NCI-H1105 (cell line): ENCODE measurements around the gene RAF1.
"Not testable (repeated sequence)": the region's sequence is repeated elsewhere in the genome, so short reads cannot be mapped to it uniquely, and the experiment has no call there.

ENCODE experiments used
- DNase-seq: peaks from one replicate; lab custom pipeline; 2025; lab: John Stamatoyannopoulos, UW

Gene RAF1

DNA sequence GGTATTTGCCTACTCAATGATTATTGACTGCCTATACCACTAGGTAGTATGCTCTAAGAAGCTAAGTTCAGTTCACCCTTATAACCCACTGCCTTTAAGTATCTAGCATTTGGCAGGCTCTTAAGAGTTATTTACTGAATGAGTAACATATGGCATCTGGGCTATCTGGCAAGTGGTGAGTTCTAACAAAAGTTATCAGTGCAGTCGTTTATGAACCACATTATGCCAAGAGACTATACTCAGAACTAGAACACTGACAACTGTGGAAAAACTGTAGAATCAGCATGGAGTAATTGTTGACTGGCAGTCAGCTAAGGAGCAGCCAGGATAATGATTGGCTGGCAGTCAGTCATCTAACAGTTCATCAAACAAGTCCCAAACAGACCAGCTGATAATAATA is 25.8 kb downstream of the RAF1 start:
- no peak for DNase-seq

DNA sequence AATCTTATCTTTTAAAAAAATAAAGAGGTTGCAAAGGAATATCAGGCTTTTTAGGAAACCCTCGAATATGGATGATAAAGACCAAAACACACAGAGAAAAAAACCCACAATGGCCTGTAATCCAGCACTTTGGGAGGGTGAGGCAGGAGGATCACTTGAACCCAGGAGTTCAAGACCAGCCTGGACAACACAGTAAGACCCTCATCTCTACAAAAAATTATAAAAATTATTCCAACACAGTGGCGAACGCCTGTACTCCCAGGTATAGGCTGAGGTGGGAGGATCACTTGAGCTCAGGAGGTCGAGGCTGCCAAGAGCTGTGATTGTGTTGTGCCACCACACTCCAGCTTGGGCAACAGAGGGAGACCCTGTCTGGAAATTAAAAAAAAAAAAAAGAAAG is 30.8 kb downstream of the RAF1 start:
- DNase-seq: no peak

DNA sequence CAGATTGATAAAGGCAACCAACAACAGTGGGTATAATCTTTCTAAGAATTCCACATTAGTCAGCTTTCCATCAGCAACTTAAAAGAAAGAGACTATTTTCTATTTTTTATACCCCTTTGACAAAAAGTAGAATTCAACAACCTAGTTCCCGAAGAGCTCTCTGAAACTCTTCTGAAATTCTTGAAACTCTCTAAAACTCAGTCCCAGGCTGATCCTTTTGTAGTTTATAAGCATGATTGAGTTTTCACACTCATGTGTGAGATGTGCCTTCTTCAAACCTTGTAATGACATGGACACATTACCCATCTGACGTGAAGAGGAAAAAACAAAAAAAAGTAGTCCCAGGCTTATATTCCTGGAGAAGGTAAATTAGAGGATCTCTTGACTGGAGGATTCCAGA is 31.4 kb downstream of the RAF1 start:
- no peak for DNase-seq

DNA sequence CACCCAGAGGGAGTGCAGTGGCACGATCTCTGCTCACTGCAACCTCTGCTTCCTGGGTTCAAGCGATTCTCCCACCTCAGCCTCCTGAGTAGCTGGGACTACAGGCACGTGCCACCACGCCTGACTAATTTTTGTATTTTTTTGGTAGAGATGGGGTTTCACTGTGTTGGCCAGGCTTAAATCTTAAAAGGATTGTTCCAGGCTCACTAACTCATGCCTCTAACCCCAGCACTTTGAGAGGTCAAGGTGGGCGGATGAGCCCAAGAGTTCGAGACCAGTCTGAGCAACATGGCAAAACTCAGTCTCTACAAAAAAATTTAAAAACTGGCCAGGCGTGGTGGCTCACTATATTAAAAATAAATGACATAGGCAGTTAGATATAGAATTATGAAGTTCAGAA is 33.1 kb downstream of the RAF1 start:
- not testable (repeated sequence) for DNase-seq

DNA sequence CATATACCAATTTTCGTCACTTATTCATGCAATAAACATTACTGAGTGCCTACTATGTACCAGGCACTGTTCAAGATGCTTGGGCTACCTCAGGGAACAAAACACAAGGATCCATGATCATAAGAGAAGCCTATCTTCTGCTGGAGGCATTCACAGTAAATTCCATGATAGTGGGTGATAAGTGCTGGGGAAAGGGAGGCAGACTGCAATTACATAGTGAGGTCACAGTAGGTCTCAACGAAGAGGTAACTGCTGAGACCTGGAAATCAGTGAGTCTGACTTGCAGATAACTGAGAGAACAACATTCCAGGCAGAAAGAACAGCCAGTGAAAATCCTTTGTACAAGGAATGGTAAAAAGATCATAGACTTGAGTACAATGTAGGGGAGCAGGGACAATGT is 33.6 kb downstream of the RAF1 start:
- no peak for DNase-seq

DNA sequence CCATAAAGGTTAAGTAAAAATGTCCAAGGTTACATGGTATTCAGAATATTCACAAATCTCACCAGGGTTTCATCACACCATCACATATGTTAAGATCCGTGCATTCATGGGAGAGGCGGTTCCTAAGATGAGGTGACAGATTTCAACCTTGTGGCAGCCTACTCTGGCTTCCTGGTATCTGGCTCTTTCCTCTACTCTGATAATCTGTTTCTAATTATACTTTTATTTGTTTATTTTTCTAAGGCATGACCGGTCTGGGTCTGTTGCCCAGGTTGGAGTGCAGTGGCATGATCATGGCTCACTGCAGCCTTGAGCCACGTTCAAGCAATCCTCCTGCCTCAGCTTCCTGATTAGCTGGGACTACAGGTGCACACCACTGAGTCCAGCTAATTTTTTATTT is 34.4 kb downstream of the RAF1 start:
- no peak for DNase-seq

DNA sequence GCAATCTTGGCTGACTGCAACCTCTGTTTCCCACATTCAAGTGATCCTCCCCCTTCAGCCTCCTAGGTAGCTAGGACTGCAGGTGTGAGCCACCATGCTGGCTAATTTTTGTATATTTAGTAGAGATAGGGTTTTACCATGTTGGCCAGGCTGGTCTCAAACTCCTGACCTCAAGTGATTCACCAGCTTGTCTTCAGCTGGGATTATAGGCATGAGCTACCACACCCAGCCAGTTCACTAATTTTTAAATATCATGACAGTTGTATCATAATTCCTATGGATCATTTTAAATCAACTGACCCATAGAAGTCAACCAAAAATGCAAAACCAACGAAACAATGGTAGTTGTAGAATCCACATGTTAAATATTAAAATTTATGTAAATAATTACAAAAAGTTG is 35.1 kb downstream of the RAF1 start:
- DNase-seq: no peak

DNA sequence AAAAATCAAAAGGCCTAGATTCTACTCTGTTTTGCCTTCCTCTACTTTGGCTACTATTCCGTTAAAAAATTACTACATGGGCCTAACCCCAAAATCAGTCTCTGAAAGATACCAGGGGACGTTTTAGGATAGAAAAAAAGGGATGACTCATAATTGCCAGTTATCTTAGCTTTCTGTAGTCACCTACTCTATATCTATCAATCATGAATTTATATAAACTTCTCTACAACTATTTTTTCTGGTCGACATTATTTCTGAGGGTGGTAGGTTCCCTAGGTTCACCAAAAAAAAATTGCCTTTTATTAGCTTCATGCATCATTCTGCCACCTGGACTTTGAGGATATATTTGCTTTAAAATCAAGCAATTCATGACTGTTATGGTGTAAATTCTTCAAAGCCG is 36.5 kb downstream of the RAF1 start:
- DNase-seq: no peak

DNA sequence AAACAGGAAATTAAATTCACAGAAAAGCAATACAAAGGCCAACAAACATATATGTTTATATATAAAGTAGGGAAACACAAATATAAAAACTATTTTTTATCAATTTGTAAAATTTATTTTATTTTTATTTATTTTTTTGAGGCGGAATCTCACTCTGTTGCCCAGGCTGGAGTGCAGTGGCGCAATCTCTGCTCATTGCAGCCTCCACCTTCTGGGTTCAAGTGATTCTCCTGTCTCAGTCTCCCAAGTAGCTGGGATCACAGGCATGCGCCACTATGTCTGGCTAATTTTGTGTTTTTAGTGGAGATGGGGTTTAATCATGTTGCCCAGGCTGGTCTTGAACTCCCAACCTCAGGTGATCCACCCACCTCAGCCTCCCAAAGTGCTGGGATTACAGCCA is 39.0 kb downstream of the RAF1 start:
- DNase-seq: not testable (repeated sequence)

DNA sequence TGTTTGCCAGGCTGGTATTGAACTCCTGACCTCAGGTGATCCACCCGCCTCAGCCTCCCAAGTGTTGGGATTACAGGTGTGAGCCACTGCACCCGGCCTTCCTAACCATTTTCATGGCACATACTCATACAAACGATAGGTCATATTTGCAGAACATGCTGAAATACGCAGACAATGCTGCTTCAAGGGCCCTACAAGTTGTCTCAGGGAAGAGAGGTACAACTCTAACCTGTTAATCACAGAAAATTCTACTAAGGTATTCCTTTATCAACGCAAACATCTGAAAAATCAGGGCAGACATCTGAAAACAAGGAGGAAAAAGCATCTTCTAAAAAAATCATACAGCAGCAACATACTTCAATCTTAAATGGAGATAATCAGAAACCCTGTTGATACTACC is 39.9 kb downstream of the RAF1 start:
- DNase-seq: no peak

DNA sequence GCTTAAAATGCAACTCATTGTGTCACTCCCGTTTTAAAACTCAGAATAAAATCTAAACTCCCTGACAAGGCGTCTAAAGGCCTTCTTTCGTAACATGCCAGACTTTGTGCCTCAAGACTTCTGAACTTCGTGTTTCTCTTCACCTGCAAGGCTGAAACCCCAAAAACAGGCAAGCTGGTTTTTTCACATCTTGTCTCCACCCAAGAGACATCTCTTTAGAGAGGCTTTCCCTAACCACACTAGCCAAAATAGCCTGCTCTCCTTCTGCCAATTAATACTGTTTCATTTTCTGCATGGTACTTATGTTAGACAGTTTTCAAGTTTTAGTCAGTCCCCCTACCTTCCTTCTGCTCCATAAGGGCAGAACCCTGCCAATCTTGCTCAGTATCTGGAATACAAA is 41.6 kb downstream of the RAF1 start:
- DNase-seq: no peak

DNA sequence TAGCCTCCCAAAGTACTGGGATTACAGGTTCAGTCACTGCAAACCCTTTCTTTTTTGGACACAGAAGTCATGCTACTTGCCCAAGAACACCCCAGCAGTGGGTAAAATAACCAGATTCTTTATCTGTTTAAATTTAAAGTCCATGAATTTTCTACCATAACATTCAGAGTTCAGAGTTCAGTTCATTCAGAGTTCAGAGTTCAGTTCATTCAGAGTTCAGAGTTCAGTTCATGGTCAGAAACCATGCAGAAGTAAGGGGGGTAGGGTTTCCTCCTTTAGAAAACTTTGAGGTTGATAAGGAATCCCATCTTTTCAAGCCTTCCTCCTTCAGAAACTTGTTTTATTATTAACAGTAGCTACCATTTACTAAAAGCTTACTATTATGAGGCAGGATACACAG is 43.2 kb downstream of the RAF1 start:
- DNase-seq: no peak

DNA sequence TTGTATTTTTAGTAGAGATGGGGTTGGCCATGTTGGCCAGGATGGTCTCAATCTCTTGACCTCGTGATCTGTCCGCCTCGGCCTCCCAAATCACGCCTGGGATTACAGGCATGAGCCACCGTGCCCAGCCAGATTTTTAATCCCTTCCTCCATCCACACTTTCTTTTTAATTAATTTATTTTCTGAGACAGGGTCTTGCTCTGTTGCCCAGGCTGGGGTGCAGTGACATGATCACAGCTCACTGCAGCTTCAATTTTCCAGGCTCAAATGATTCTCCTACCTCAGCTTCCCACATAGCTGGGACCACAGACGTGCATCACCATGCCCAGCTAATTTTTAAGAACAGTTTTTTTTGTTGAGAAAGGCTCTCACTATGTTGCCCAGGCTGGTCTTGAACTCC is 43.6 kb downstream of the RAF1 start:
- DNase-seq: no peak

DNA sequence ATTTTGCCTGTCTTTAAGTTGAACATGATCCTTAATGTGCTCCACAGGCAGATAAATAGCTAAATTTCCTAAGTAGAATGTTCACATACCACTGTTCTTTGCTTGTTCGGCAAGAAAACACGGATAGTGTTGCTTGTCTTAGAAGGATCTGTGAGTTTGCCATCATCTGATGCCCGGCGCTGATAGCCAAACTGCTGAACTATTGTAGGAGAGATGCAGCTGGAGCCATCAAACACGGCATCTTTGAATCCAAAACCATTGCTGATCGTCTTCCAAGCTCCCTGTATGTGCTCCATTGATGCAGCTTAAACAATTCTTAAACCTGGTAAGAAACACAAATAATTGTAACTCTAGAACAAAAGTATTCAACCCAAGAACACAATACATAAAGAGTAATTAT is 45.5 kb downstream of the RAF1 start:
- DNase-seq: no peak

DNA sequence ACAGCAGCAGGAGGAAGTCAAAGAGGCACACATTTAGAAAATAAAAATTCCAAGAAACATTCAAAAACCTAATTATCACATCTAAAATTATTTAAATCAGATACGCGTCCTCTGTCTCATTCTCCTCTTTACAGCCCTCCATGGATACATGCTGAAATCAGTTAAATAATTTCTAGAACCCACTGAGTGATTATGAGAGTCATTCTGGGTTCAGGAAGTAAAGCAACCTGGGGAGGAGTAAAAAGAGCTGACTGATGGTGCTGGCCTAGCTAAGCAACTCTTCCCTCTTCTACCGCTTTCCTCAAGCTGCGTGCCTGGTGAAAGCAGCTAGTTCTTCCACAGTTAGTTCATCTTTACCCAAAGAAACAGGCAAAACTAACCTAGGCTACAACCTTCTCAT is 48.7 kb downstream of the RAF1 start:
- no peak for DNase-seq

DNA sequence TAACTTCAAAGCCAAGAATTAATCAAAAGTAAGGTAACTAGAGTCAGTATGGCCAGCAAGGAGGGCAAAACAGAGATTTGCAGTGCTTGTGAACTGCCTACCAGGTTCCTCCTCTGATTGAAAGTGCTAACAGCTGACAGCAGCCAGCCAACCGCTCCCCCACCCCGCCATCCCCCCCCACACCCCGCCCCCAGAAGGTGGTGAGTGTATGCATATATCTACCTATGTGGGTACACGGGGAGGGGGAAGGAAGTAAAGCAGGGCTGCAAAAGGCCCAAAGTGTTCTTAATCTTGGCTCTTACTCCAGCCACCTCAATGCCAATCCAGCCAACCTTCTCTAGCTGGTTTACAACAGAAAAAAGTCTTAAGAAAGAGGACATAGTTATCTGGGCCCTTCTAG is 50.7 kb downstream of the RAF1 start:
- DNase-seq: no peak

DNA sequence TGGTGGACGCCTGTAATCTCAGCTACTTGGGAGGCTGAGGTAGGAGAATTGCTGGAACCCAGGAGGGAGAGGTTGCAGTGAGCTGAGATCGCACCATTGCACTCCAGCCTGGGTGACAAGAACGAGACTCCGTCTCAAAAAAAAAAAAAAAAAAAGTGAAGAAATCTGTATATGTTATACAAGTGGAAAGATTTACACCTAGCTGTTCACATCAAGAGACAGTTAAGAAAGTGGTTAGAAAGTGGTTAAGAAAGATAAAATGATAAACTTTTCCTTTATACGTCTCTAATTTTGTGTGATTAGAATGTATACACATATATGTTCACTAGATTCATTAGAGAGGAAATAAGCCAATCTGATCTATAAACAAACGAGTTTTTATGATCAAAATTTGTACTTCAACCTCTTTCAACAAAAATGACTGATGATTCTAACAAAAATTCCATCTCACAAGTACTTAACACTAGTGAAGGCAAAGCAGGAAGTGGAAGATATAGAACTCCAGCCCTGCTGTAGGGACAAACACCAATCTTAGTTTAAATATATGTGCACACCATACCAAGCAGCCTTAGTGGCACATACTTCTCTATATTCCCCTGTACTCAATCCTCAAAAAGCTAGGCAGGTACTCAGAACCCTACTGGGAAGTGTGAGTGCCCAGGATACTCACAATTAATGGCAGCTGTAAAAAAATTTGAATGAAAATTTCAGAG is 51.2 kb downstream of the RAF1 start:
- no peak for DNase-seq

DNA sequence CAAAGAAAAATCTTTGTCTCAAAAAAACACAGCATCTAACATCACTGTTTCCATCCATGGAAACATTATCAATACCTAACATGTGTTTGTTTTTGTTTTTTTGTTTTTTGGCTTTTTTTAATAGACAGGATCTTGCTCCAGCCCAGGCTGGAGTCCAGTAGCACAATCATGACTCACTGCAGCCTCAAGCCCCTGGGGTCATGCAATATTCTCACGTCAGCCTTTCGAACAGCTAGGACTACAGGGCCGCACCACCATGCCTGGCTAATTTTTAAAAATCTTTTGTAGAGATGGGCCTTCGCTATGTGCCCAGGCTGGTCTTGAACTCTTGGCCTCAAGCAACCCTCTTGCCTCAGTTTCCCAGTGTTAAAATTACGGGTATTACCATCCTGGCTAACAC is 52.8 kb downstream of the RAF1 start:
- no peak for DNase-seq

DNA sequence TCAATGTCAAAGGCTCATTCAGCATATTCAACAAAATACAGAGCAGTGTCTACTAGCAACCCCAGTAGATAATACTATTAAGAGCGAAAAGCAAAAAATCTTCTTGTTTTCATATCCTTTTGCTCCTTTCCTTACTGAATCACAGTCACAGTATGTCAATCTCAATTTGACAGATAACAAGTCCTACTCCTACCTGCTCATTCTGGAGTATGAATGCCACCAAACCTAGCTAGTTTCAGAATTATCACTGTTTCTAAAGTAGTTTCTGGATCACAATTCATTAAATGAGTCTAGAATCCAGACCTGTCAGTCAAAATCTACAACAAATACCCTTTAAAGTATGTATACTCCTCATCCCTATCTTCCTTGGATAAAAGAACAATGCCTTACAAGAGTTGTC is 55.5 kb downstream of the RAF1 start:
- DNase-seq: no peak

DNA sequence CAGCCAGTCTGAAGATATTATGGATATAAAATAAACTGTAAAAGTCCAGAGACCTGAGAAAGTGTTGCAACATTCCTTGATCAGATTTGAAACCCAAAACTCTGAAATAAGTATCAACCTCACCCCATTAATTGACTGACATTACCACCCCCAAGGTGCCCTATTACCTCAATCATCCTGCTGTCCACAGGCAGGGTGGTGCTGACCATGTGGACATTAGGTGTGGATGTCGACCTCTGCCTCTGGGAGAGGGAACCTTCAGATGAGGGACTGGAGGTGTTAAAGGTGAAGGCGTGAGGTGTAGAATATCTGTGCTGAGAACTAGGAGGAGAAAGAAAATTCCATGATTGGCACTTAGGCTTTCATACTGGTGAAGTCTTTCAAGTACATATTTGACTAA is 59.9 kb downstream of the RAF1 start:
- no peak for DNase-seq

DNA sequence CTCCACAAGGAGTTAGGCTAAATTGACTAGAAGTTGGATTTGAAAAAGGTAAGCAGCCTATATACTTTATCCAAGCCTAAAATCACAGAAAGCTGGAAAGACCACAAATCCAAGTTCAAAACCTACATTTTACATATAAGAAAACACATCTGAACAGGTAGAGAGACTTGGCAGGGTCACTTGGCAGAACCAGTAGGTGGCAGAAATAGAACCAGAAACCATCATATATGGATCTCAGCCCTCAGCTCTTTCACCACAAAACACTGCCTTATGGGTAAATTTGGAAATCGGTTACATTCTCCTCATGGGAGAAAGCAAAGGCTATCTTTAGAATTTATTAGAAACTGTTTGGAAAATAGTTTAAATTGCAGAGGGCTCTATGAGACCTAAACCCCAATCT is 62.8 kb downstream of the RAF1 start:
- no peak for DNase-seq

DNA sequence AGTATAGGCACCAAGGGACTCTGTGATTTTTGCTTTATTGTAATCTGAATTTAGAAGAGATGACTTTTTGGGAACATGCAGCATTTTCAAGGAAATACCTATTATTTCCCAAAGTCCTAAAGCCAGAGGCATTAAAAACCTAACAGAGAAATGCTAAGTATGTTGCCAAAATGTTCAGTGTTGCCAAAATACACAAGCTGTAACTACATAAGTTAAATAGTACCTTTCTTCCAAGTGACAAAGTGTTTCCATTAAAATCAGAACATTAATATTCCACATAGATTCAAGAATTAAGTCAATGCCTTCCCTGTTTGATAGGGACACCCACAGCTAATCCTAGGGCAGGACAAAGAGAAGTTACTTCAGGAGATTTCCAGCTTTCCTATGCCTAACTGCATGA is 65.0 kb downstream of the RAF1 start:
- DNase-seq: no peak

DNA sequence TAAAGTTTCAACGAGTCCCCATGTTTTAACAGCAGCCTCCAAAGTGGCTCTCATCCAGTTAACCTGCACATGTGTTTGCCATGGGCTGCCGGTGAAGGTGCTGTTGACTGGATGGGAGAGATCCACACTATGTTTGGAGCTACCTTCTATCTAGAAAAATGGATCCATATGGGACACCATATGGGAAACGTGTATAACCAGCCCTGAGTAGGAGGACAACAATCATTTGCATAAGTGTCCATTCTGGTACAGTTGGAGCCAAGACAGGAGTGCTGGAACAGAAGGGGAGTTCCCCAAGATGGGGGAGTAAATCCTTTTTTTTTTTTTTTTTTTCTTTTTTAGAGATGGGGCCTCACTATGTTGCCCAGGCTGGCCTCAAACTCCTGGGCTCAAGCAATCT is 70.4 kb downstream of the RAF1 start:
- DNase-seq: no peak

DNA sequence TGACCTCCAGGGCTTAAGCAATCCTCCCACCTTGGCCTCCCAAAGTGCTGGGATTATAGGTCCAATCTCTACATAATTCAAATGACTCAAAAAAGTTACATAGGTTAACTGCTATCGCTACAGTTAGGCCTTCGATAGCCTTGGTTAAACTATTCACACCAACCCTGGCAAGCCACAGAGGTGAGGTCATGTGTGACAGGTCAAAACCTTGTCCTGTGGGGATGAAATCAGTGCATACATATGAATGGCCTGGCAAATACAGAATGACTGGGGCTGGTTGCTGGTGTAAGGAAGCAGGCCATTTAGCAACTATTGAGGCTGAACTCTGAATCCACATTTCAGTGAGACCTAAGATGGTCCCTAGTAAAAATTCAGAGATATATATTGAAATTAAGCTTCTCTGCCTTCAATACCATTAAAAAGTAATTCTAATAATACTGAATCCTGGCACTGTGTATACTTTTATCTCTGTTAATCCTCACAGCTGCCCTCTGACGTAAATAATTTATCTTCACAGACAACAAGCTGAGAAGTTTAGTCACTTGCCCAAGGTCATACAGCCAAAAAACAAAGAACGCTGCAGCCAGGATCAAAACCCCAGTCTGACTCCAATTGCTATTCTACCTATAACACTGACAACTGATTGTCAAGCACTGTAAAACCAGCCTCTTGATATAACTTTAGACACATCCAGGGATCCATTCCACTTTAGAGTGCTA is 71.8 kb downstream of the RAF1 start:
- DNase-seq: no peak
